Brain microvascular endothelial cell (primary cell): ENCODE measurements around the gene RIN3.
A peak's percentile ranks its signal among the peaks of the same experiment; 100 is the strongest.

Experiments used
- DNase-seq: peaks from one replicate; pipeline ENCODE4 v3.0.0-alpha.2; 2020
- H3K27ac ChIP-seq: fragments of 250-450 bp; sonication (Bioruptor Pico); 2 replicates; pipeline ENCODE4 v1.5.1; 2020; ENCODE audit warnings: mild to moderate bottlenecking, moderate library complexity
- H3K27me3 ChIP-seq: fragments of 250-450 bp; sonication (Bioruptor Pico); replicated peaks from 2 replicates; pipeline ENCODE4 v1.5.1; 2020; ENCODE audit warnings: mild to moderate bottlenecking
- H3K36me3 ChIP-seq: fragments of 250-450 bp; sonication (Bioruptor Pico); replicated peaks from 2 replicates; pipeline ENCODE4 v1.5.1; 2020; ENCODE audit warnings: mild to moderate bottlenecking
- H3K4me3 ChIP-seq: 2 replicates; pipeline ENCODE4 v1.5.1; 2011; ENCODE audit warnings: low read depth, mild to moderate bottlenecking, control low read depth, low read length, moderate library complexity
- in situ Hi-C: cut with HindIII; loops from 2 replicates; pipeline ENCODE4 v1.10.0; 2017; ENCODE audit warnings: low sequenced_read_pairs, low pct_ligation_motif_present
- TF ChIP-seq, protein P1 (sequence below): IDR thresholded peaks from 2 replicates; pipeline ENCODE4 v1.5.1; 2011; ENCODE audit warnings: low read depth, mild to moderate bottlenecking, moderate library complexity, low read length, control low read depth, inconsistent platforms; ENCODE audit errors: missing control alignments

Gene RIN3

GRCh38 chr14:92716131-92716530 lies 202.6 kb downstream of the RIN3 start:
- H3K27me3 ChIP-seq = no peaks in the 10 kb centered on the region
- H3K36me3 ChIP-seq = peaks cover 5% of the 10 kb centered on the region
- no peak overlapping the region for H3K4me3 ChIP-seq
- in situ Hi-C loops = no loop called here
- no peak overlapping the region for H3K27ac ChIP-seq
- TF ChIP-seq, protein P1, sequence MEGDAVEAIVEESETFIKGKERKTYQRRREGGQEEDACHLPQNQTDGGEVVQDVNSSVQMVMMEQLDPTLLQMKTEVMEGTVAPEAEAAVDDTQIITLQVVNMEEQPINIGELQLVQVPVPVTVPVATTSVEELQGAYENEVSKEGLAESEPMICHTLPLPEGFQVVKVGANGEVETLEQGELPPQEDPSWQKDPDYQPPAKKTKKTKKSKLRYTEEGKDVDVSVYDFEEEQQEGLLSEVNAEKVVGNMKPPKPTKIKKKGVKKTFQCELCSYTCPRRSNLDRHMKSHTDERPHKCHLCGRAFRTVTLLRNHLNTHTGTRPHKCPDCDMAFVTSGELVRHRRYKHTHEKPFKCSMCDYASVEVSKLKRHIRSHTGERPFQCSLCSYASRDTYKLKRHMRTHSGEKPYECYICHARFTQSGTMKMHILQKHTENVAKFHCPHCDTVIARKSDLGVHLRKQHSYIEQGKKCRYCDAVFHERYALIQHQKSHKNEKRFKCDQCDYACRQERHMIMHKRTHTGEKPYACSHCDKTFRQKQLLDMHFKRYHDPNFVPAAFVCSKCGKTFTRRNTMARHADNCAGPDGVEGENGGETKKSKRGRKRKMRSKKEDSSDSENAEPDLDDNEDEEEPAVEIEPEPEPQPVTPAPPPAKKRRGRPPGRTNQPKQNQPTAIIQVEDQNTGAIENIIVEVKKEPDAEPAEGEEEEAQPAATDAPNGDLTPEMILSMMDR = no peak
- no peak for DNase-seq

DNA sequence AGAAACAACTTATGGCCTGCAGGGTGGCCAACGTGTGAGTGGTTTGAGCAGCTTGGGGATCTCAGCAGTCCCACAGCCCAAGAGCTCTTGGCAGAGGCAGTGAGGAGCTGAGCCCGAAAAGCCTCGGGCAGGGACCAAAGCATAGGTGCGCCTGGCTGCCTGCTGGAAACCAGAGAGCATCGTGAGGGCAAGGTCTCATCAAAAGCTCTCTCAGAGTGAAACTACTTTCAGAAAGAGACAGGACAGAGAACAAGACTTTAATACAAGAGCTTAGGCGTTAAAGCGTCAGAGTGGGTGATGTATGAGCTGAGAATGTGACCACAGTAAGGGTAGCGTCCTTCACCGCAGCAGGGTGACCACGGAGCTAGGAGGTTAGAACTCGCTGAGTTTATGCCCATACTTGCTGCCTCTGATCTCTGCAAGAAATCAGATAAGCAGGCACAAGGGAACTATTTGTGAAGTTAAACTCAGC lies 204.0 kb downstream of the RIN3 start:
- Histone ChIP-seq H3K27ac (peak overlapping the region; percentile 89), H3K36me3 (peaks cover 5% of the 10 kb centered on the region), H3K27me3 (no peaks in the 10 kb centered on the region), H3K4me3 (no peak overlapping the region)
- in situ Hi-C loops = no loop called here
- peak; percentile 76 for DNase-seq
- TF ChIP-seq, protein P1 = no peak

- DNase-seq = peak; percentile 91
- Histone ChIP-seq H3K27ac (peak overlapping the region; percentile 89), H3K36me3 (peaks cover 5% of the 10 kb centered on the region), H3K4me3 (no peak overlapping the region), H3K27me3 (no peaks in the 10 kb centered on the region)
- TF ChIP-seq, protein P1 = no peak
- in situ Hi-C loops = no loop called here
These were observed 205.1 kb downstream of the RIN3 start for GRCh38 chr14:92718664-92719063.

DNA sequence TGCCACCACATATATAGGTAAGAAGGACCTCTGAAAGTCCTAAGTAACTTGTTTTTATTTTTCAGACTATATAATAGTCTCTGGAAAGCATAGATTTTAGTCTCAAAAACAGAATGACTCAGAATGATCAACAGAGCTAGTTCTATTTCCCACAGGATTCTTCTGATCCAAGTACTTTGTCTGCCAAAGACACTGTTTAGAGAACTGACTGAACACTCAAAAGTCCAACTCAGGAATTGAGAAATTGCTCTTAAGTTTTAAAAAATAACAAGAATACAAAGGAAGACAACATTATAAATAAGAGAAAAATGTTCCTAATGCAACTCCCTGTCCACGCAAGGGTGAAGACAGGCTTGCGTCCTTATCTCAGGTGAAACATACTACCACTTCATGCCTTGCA lies 205.8 kb downstream of the RIN3 start:
- TF ChIP-seq, protein P1 = no peak
- Histone ChIP-seq H3K27ac (peak overlapping the region; percentile 75), H3K27me3 (no peaks in the 10 kb centered on the region), H3K36me3 (no peaks in the 10 kb centered on the region), H3K4me3 (no peak overlapping the region)
- in situ Hi-C loops = no loop called here
- no peak for DNase-seq

DNA sequence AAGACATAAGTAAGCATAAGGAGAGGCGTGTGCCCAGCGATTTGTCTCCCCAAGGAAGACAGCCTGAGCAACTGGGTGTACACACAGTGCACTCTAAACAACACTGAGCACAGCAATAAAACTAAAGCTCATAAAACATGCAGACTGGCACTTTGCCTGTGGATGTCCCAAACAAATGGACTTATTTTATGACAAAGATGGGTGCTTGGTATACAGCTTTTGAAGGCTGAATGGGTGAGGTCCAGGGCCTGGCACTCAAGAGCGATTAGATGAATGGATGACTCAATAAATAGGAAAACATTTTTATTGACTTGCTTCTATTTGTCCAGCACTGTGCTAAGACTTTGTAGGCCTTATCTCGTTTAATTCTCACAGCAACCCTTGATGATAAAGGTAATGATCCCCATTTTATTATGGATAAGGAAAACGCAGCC lies 206.3 kb downstream of the RIN3 start:
- no peaks in the 10 kb centered on the region for H3K36me3 ChIP-seq
- in situ Hi-C loops = no loop called here
- DNase-seq = peak; percentile 6
- H3K4me3 ChIP-seq = no peak overlapping the region
- TF ChIP-seq, protein P1 = no peak
- peak overlapping the region; percentile 75 for H3K27ac ChIP-seq
- no peaks in the 10 kb centered on the region for H3K27me3 ChIP-seq
